GM12878 (cell line): ENCODE results near the gene EGFR. TPM values are rescaled to one million over a fixed set of nuclear protein-coding genes. Genes with fewer than 3 reads are reported as not detected.

Source experiments
- ATAC-seq: fragments of 200-7000 bp; cut with Tn5 transposase; 3 replicates; pipeline ENCODE4 v1.9.1; 2020; ENCODE audit warnings: mild to moderate bottlenecking, moderate library complexity
- BruUV-seq: library from RNA; stranded (reverse); fragments of 400-500 nt; replicated peaks from 2 replicates; lab custom pipeline; 2021; lab: Mats Ljungman, UMichigan
- CTCF ChIA-PET: fragments of 300-600 bp; sonication (Branson Sonifier 250); formaldehyde crosslinking; extraction: SDS; loops from one replicate; lab custom pipeline; 2021; ENCODE audit warnings: inconsistent platforms; lab: Yijun Ruan, JAX
- POLR2A ChIA-PET: fragments of 350-600 bp; formaldehyde crosslinking; extraction: SDS; loops from one replicate; lab custom pipeline; 2021; ENCODE audit warnings: inconsistent platforms; lab: Charles Lee
- RAD21 ChIA-PET: fragments of 300-600 bp; sonication (Branson Sonifier 250); formaldehyde crosslinking; loops from one replicate; lab custom pipeline; 2023; ENCODE audit warnings: antibody characterized with exemption; ENCODE audit not compliant: unreplicated experiment; lab: Charles Lee
- SMC1A ChIA-PET: fragments of 300-600 bp; sonication (Branson Sonifier 250); formaldehyde crosslinking; loops from one replicate; lab custom pipeline; 2023; ENCODE audit not compliant: unreplicated experiment, uncharacterized antibody; lab: Charles Lee
- DNase-seq: peaks from one replicate; pipeline ENCODE4 v3.0.0-alpha.2; 2011; ENCODE audit warnings: low read depth, low spot score
- FAIRE-seq: peaks from 3 replicates; lab custom pipeline; 2011; peaks lifted over from hg19 to GRCh38; lab: Jason Lieb, UNC
- H2AFZ ChIP-seq: 2 replicates; pipeline ENCODE4 v1.6.0; 2011; ENCODE audit warnings: low read depth, low read length, control low read depth; ENCODE audit not compliant: control insufficient read depth
- H3K27ac ChIP-seq: 2 replicates; pipeline ENCODE4 v1.5.1; 2011; ENCODE audit warnings: control low read depth; ENCODE audit not compliant: control insufficient read depth, insufficient read depth
- H3K27me3 ChIP-seq, 2 experiments: replicated peaks in 1 of 2; 2 replicates each; pipeline versions ENCODE4 v1.6.0 to v1.6.1; 2011; ENCODE audit warnings: low read length in 1 of 2; ENCODE audit not compliant: control insufficient read depth in 2 of 2, insufficient read depth in 2 of 2
- H3K36me3 ChIP-seq, 2 experiments: 2 replicates each; pipeline ENCODE4 v1.5.1; 2011; ENCODE audit warnings: low read length in 1 of 2; ENCODE audit not compliant: control insufficient read depth in 2 of 2, insufficient read depth in 2 of 2
- H3K4me1 ChIP-seq: 2 replicates; pipeline ENCODE4 v1.6.1; 2011; ENCODE audit warnings: mild to moderate bottlenecking, low read length, moderate library complexity, mixed read lengths; ENCODE audit not compliant: control insufficient read depth, insufficient read depth
- H3K4me2 ChIP-seq: 2 replicates; pipeline ENCODE4 v1.6.0; 2011; ENCODE audit warnings: control low read depth; ENCODE audit not compliant: control insufficient read depth, insufficient read depth
- H3K4me3 ChIP-seq: fragments of 200-600 bp; sonication (generic); 2 replicates; pipeline ENCODE4 v1.5.1; 2016
- H3K79me2 ChIP-seq: 2 replicates; pipeline ENCODE4 v1.6.0; 2011; ENCODE audit warnings: low read length; ENCODE audit not compliant: control insufficient read depth, insufficient read depth
- H3K9ac ChIP-seq: 2 replicates; pipeline ENCODE4 v1.8.0; 2011; ENCODE audit warnings: low read length, control low read depth, mixed read lengths; ENCODE audit not compliant: control insufficient read depth, insufficient read depth
- H3K9me3 ChIP-seq: replicated peaks from 3 replicates; pipeline ENCODE4 v1.5.1; 2011; ENCODE audit warnings: mild to moderate bottlenecking, low read length; ENCODE audit not compliant: control insufficient read depth, insufficient read depth
- H4K20me1 ChIP-seq: 2 replicates; pipeline ENCODE4 v1.6.0; 2011; ENCODE audit not compliant: control insufficient read depth, insufficient read depth
- ATF2 ChIP-seq: IDR thresholded peaks from 2 replicates; pipeline ENCODE4 v1.6.1; 2012; ENCODE audit warnings: low read length, inconsistent platforms
- ATF3 ChIP-seq: IDR thresholded peaks from 2 replicates; pipeline ENCODE4 v1.6.1; 2011; ENCODE audit warnings: low read depth, mild to moderate bottlenecking, low read length, moderate library complexity, borderline replicate concordance; ENCODE audit errors: extremely low read depth
- BHLHE40 ChIP-seq, 2 experiments: fragments of 450-650 bp in 1 of 2; IDR thresholded peaks; 2 replicates each; pipeline ENCODE4 v1.6.1; 2011 to 2017; ENCODE audit warnings: low read depth in 2 of 2, borderline replicate concordance in 1 of 2, improper control_type of control experiment in 1 of 2, low read length in 1 of 2, mild to moderate bottlenecking in 1 of 2
- FOS ChIP-seq: IDR thresholded peaks from 3 replicates; pipeline ENCODE4 v1.6.1; 2011; ENCODE audit warnings: borderline replicate concordance; ENCODE audit not compliant: insufficient read length; ENCODE audit errors: extremely low read depth
- HCFC1 ChIP-seq: fragments of 150-350 bp; IDR thresholded peaks from 2 replicates; pipeline ENCODE4 v1.6.1; 2014; ENCODE audit warnings: low read length
- IRF4 ChIP-seq: IDR thresholded peaks from 2 replicates; pipeline ENCODE4 v1.6.1; 2011; ENCODE audit warnings: low read depth, low read length
- MEF2A ChIP-seq: IDR thresholded peaks from 2 replicates; pipeline ENCODE4 v1.6.1; 2011; ENCODE audit warnings: low read depth, mild to moderate bottlenecking, low read length, moderate library complexity; ENCODE audit not compliant: insufficient read depth
- NBN ChIP-seq: fragments of 450-650 bp; IDR thresholded peaks from 2 replicates; pipeline ENCODE4 v1.6.1; 2016
- NFIC ChIP-seq: IDR thresholded peaks from 2 replicates; pipeline ENCODE4 v1.6.1; 2012; ENCODE audit warnings: low read depth, mild to moderate bottlenecking, inconsistent platforms, low read length, moderate library complexity
- PML ChIP-seq: IDR thresholded peaks from 2 replicates; pipeline ENCODE4 v1.6.1; 2012; ENCODE audit warnings: low read length, inconsistent platforms
- PRDM15 ChIP-seq: fragments of 450-650 bp; formaldehyde crosslinking; IDR thresholded peaks from 2 replicates; pipeline ENCODE4 v1.4.0; 2020; ENCODE audit warnings: mild to moderate bottlenecking, moderate library complexity
- RELA ChIP-seq: fragments of 450-650 bp; IDR thresholded peaks from 2 replicates; pipeline ENCODE4 v1.8.0; 2014; ENCODE audit warnings: borderline replicate concordance; ENCODE audit not compliant: partially characterized antibody
- SIX5 ChIP-seq: IDR thresholded peaks from 2 replicates; pipeline ENCODE4 v1.6.1; 2011; ENCODE audit warnings: mild to moderate bottlenecking, low read depth, low read length, moderate library complexity; ENCODE audit not compliant: severe bottlenecking
- SPI1 ChIP-seq: IDR thresholded peaks from 2 replicates; pipeline ENCODE4 v1.6.1; 2011; ENCODE audit warnings: low read depth, mild to moderate bottlenecking, low read length, moderate library complexity, borderline replicate concordance; ENCODE audit not compliant: insufficient read depth
- STAT1 ChIP-seq: fragments of 450-650 bp; conservative IDR thresholded peaks from 2 replicates; pipeline ENCODE4 v1.6.1; 2014; ENCODE audit warnings: antibody characterized with exemption, mild to moderate bottlenecking
- STAT3 ChIP-seq: IDR thresholded peaks from 2 replicates; pipeline ENCODE4 v1.6.1; 2011; ENCODE audit warnings: low read depth, low read length, improper control_type of control experiment
- WRNIP1 ChIP-seq: IDR thresholded peaks from 2 replicates; pipeline ENCODE4 v1.6.1; 2011; ENCODE audit warnings: low read depth, low read length, improper control_type of control experiment, borderline replicate concordance
- WGBS: methylation state at CpG from one replicate; pipeline ENCODE4 v1.1.6; 2016; ENCODE audit warnings: low lambda C conversion rate; ENCODE audit not compliant: insufficient replicate concordance, insufficient coverage; ENCODE audit errors: missing lambda C conversion rate; 5-methylcytosine and 5-hydroxymethylcytosine counted together
- in situ Hi-C: fragments of 300-500 bp; cut with MboI; formaldehyde crosslinking; loops from 9 replicates; pipeline ENCODE4 v1.14.3; 2018; ENCODE audit warnings: mixed read lengths
- intact Hi-C: fragments of 100-400 bp; cut with micrococcal nuclease; formaldehyde crosslinking; loops from one replicate; pipeline ENCODE4 v1.14.2; 2022; ENCODE audit not compliant: unreplicated experiment
- polyA plus RNA-seq, 11 experiments: library from polyadenylated mRNA; depleted of rRNA in 4 of 11; unstranded in 6 of 11; stranded (reverse) in 5 of 11; fragments of >200 nt; fragmentation: Nextera tagmentation in 4 of 11; fragmentation: Illumina TruSeq in 1 of 11; extraction: Ambion mirVana in 4 of 11; extraction: Trizol in 1 of 11; gene quantifications; 1 replicate in 1 of 11; 2 replicates in 10 of 11; pipeline versions ENCODE4 v1.2.1 to v1.2.3, GENCODE V29; 2011 to 2016; ENCODE audit warnings: inconsistent platforms in 2 of 11, missing spikeins in 2 of 11, low read depth in 1 of 11
- total RNA-seq, 4 experiments: library from RNA; depleted of rRNA in 3 of 4; stranded (reverse); fragments of >200 nt in 3 of 4; fragmentation: Illumina TruSeq in 1 of 4; extraction: Trizol in 1 of 4; gene quantifications; 2 replicates each; pipeline versions ENCODE4 v1.2.1 to v1.2.3, GENCODE V29; 2013 to 2021

Gene EGFR
- total and polyA plus RNA-seq, 10 of the 15 experiments (the other 5 are each of a cell fraction or from before 2014, with no cell fraction given), result 0.01 to 0.31 TPM; not detected in 8

- TF ChIP-seq RELA (no peak), HCFC1 (no peak), WRNIP1 (no peak), NFIC (no peak), STAT1 (no peak), PRDM15 (no peak), NBN (no peak), IRF4 (no peak)
These were observed 13.4 kb downstream of the EGFR start (continued) for GRCh38 chr7:55032069-55032699.

GRCh38 chr7:55033236-55033846 is 14.5 kb downstream of the EGFR start:
- no peaks in the 10 kb centered on the region for H4K20me1 ChIP-seq
- in situ Hi-C loops, result no loop called here
- POLR2A ChIA-PET, result no interaction called here
- TF ChIP-seq ATF3 (no peak), SPI1 (no peak), PML (no peak), STAT1 (no peak), STAT3 (no peak), BHLHE40 (IDR thresholded peaks at IDR 0.05; ENCODE audit: borderline replicate concordance in 1 of 2, low read depth in 2 of 2, low read length in 1 of 2) (no peak), SIX5 (no peak), MEF2A (no peak), ATF2 (no peak), FOS (no peak)

More at GRCh38 chr7:55033236-55033846, 14.5 kb downstream of the EGFR start:
- FAIRE-seq, result no peak
- Histone ChIP-seq H3K4me3 (no peak overlapping the region), H3K4me1 (no peaks in the 10 kb centered on the region), H3K27ac (no peak overlapping the region), H3K79me2 (no peaks in the 10 kb centered on the region), H3K27me3 (peaks cover 0 to 2% of the 10 kb centered on the region in 2 experiments; a peak in 1 of 4 replicates), H3K4me2 (no peak overlapping the region), H3K9me3 (no peaks in the 10 kb centered on the region), H3K36me3 (no peaks in the 10 kb centered on the region), H2AFZ (no peak overlapping the region), H3K9ac (no peak overlapping the region)
- SMC1A ChIA-PET, result no interaction called here
- CTCF ChIA-PET, result no interaction called here
- 20% methylated on average over 10 of the region's 10 CpGs for WGBS
- BruUV-seq, result no TSS peak
- RAD21 ChIA-PET, result no interaction called here
- intact Hi-C loops, result no loop called here
- no peak for DNase-seq
- no peak for ATAC-seq
